Peyer's patch (tissue), 4 donors: ENCODE results near the gene P2RX7. TPM values are rescaled to one million over a fixed set of nuclear protein-coding genes. Genes with fewer than 3 reads are reported as not detected.

Source experiments
- DNase-seq, 3 donors: peaks; one replicate each; pipeline ENCODE4 v3.0.0-alpha.2; 2017 to 2019
- H3K27ac ChIP-seq, 4 donors: fragments of 200-600 bp; sonication (generic); one replicate each; pipeline ENCODE4 v1.5.1; 2016 to 2019
- H3K27me3 ChIP-seq, 2 donors: fragments of 200-600 bp; sonication (generic); one replicate each; pipeline ENCODE4 v1.5.1; 2019
- H3K36me3 ChIP-seq, 3 donors: fragments of 200-600 bp; sonication (generic); one replicate each; pipeline ENCODE4 v1.5.1; 2016 to 2019
- H3K4me1 ChIP-seq, 4 donors: fragments of 200-600 bp; sonication (generic); one replicate each; pipeline ENCODE4 v1.5.1; 2016 to 2019
- H3K4me3 ChIP-seq, 4 donors: fragments of 200-600 bp; sonication (generic); 1 replicate in 3 of 4; 2 replicates in 1 of 4; pipeline ENCODE4 v1.5.1; 2016 to 2019; ENCODE audit warnings: mild to moderate bottlenecking in 1 of 4
- H3K9me3 ChIP-seq, 4 donors: fragments of 200-600 bp; sonication (generic); one replicate each; pipeline ENCODE4 v1.5.1; 2016 to 2019; ENCODE audit warnings: mild to moderate bottlenecking in 1 of 4
- CTCF ChIP-seq, 6 experiments: fragments of 450-650 bp in 4 of 6; fragments of 200-600 bp in 2 of 6; sonication (generic) in 1 of 6; IDR thresholded peaks; one replicate each; pipeline ENCODE4 v1.5.1; 2017 to 2019; ENCODE audit warnings: antibody characterized with exemption in 6 of 6, mild to moderate bottlenecking in 3 of 6, moderate library complexity in 1 of 6
- POLR2A ChIP-seq, 2 donors: fragments of 450-650 bp; IDR thresholded peaks; one replicate each; pipeline ENCODE4 v1.5.1; 2017; ENCODE audit warnings: antibody characterized with exemption in 2 of 2, mild to moderate bottlenecking in 2 of 2, moderate library complexity in 2 of 2
- total RNA-seq, 4 donors: library from RNA; depleted of rRNA; stranded (reverse); fragments of >200 nt; gene quantifications; one replicate each; pipeline ENCODE4 v1.1.0, GENCODE V29; 2016

Gene P2RX7
- total RNA-seq, 4 donors from 2014 or later: 1.0 to 9.1 (median 1.7) TPM; not detected in 1

DNA sequence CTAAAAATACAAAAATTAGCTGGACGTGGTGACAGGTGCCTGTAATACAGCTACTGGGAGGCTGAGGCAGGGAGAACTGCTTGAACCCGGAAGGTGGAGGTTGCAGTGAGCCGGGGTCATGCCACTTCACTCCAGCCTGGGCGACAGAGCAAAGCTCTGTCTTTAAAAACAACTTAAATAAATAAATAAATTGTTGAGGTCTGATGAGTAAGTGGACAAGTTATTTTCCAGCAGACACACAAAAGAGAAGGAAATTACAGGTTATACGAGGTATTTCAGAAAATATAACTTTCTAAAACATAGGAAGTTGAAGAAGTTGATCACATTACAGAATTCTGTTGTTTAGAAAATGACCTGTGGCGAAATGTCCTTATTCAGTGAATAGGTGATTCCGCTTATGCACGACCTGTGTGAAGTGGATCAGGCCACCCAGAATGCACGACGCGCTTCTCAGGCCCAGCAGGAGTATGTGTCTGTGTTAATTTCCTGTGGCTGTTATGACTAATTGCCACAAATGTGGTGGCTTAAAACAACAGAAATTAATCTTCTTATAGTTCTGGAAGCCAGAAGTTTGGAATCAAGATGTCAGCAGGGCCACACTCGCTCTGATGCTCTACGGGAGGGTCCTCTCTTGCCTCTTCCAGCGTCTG lies 38.1 kb downstream of the P2RX7 start:
- H3K27ac ChIP-seq: no peak overlapping the region
- no peaks in the 10 kb centered on the region for H3K36me3 ChIP-seq

GRCh38 chr12:121172145-121172544 lies 39.5 kb downstream of the P2RX7 start:
- Histone ChIP-seq H3K4me3 (no peak overlapping the region), H3K36me3 (no peaks in the 10 kb centered on the region), H3K27me3 (no peaks in the 10 kb centered on the region), H3K4me1 (no peaks in the 10 kb centered on the region), H3K9me3 (no peaks in the 10 kb centered on the region), H3K27ac (no peak overlapping the region)
- TF ChIP-seq POLR2A (IDR thresholded peaks at IDR 0.05): no peak
- TF ChIP-seq CTCF (IDR thresholded peaks at IDR 0.05): no peak
- DNase-seq: no peak

More for the DNA sequence above, 38.1 kb downstream of the P2RX7 start:
- Histone ChIP-seq H3K4me3 (no peak overlapping the region), H3K4me1 (no peaks in the 10 kb centered on the region), H3K9me3 (no peaks in the 10 kb centered on the region), H3K27me3 (no peaks in the 10 kb centered on the region)
- no peak for DNase-seq
- no peak for TF ChIP-seq CTCF (IDR thresholded peaks at IDR 0.05)
- no peak for TF ChIP-seq POLR2A (IDR thresholded peaks at IDR 0.05)

GRCh38 chr12:121175383-121176119 lies 42.9 kb downstream of the P2RX7 start:
- H3K4me3 ChIP-seq: no peak overlapping the region
- no peaks in the 10 kb centered on the region for H3K27me3 ChIP-seq
- no peaks in the 10 kb centered on the region for H3K4me1 ChIP-seq
- peaks cover 0 to 4% (median 0%) of the 10 kb centered on the region in 3 donors for H3K36me3 ChIP-seq
- peak in 2 of 3 donors; percentile 20 to 47 for DNase-seq
- H3K27ac ChIP-seq: no peak overlapping the region
- TF ChIP-seq CTCF (IDR thresholded peaks at IDR 0.05): no peak
- TF ChIP-seq POLR2A (IDR thresholded peaks at IDR 0.05): no peak
- H3K9me3 ChIP-seq: no peaks in the 10 kb centered on the region

GRCh38 chr12:121176826-121177529 lies 44.3 kb downstream of the P2RX7 start:
- no peak overlapping the region for H3K27ac ChIP-seq
- no peaks in the 10 kb centered on the region for H3K9me3 ChIP-seq
- no peaks in the 10 kb centered on the region for H3K27me3 ChIP-seq
- no peaks in the 10 kb centered on the region for H3K4me1 ChIP-seq
- DNase-seq: no peak
- peaks cover 0 to 4% (median 0%) of the 10 kb centered on the region in 3 donors for H3K36me3 ChIP-seq
- TF ChIP-seq POLR2A (IDR thresholded peaks at IDR 0.05) (no peak), CTCF (IDR thresholded peaks at IDR 0.05) (no peak)
- no peak overlapping the region for H3K4me3 ChIP-seq

DNA sequence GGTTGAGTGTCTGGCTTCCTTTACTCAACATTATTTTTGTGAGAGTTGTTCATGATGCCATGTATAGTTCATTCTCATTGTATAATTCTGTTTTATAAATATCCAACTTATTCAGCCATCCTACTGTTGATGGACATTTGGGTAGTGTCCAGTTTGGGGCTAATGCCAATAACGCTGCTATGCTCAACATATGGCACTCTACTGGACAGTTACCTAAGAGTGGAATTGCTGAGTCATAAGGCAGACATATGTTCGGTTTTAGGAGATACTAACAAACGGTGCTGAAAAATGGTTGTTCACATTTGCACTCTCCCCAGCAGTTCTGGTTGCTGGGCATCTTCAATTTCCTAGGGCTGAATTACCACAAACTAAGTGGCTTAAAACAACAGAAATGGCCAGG lies 48.5 kb downstream of the P2RX7 start:
- no peak overlapping the region for H3K4me3 ChIP-seq
- H3K27me3 ChIP-seq: no peaks in the 10 kb centered on the region
- H3K9me3 ChIP-seq: no peaks in the 10 kb centered on the region
- DNase-seq: no peak
- no peak overlapping the region for H3K27ac ChIP-seq
- peaks cover 0 to 4% (median 0%) of the 10 kb centered on the region in 3 donors for H3K36me3 ChIP-seq
- H3K4me1 ChIP-seq: no peaks in the 10 kb centered on the region
- TF ChIP-seq CTCF (IDR thresholded peaks at IDR 0.05) (no peak), POLR2A (IDR thresholded peaks at IDR 0.05) (no peak)
